Activated T-helper 1 cell treated with anti-CD3 and anti-CD28 coated beads, Interleukin-2, amount 50 U/mL, for 16 hours (primary cell): ENCODE results near the gene KRTAP10-2.
"Not testable (repeated sequence)": the region's sequence is repeated elsewhere in the genome, so short reads cannot be mapped to it uniquely, and the experiment has no call there.

Experiments used
- DNase-seq, 2 donors: peaks; one replicate each; pipeline ENCODE4 v3.0.0-alpha.2; 2020; ENCODE audit warnings: low read depth in 1 of 2, low spot score in 1 of 2

Gene KRTAP10-2

GRCh38 chr21:44503006-44503889 is 48.1 kb downstream of the KRTAP10-2 start:
- DNase-seq = not testable (repeated sequence)

- no peak for DNase-seq
These were observed 48.9 kb downstream of the KRTAP10-2 start for GRCh38 chr21:44502171-44502958.
